SKM-1 treated with dmso at 0.1 percent for 144 hours (cell line): ENCODE data around the gene BAX.
A peak's percentile ranks its signal among the peaks of the same experiment; 100 is the strongest.

Experiments used
- DNase-seq: peaks from one replicate; lab custom pipeline; 2025; ENCODE audit not compliant: unreplicated experiment; lab: John Stamatoyannopoulos, UW

Gene BAX

DNA sequence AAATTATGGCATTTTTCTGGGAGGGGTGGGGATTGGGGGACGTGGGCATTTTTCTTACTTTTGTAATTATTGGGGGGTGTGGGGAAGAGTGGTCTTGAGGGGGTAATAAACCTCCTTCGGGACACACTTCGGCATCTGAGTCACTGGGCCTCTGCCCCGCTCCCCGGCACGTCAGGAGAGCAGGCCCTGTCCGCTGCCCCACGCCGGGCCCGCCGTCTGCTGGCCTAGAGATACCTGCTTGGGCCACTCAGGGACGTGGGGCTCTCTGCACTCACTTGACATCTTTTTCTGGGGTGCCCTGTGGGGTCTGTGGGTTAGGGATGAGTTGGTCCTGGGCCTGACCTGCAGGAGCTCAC is 7.0 kb downstream of the BAX start:
- no peak for DNase-seq

DNA sequence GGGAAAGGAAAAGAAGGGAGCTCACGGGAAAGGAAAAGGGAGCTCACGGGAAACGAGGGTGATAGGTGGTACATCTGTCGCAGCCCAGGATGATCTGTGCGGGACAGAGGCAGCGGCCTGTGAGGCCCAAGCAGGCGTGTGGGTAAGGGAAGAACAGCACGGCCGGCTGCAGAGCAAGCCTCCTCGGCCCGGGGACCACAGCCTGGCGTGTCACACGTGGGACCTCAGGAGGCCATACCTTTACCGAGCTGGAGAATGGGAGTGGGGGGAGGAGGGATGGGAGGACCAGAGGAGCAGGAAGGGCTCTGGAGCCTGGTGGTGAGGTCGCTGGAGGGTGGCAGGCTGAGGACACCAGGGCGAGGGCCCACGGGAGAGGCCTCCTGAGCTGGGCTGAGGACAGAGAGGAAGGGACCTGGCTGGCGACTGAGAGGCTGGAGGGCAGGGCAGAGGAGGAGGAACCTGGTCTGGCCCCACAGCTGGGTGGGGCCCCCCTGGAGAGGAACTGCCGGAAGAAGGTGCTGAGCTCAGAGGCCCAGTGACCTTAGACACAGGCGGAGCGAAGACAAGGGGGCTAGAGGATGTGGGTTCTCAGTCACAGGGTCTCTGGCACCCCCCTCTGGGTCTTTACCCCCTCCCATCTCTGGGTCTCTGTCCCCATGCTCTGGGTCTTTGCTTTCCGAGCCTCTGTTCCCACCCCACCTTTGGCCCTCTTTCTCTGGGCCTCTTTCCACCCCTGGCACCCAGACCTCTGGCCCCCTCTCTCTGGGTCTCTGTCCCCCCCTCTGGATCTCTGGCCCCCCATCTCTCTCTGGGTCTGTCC is 7.6 kb downstream of the BAX start:
- peak; percentile 63 for DNase-seq

DNA sequence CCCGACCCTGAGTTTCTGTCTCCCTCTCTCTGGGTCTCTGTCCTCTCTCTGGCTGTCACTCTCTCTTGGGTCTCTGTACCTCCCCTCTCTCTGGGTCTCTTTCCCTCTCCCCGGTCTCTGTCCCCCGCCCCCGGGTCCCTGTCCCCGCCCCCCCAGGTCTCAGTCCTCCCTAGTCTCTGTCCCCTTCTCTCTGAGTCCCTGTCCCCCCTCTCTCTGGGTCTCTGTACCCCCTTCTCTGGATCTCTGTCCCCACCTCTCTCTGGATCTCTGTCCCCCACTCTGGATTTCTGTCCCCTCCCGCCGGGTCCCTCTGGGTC is 8.1 kb downstream of the BAX start:
- no peak for DNase-seq

GRCh38 chr19:48963371-48964204 is 8.9 kb downstream of the BAX start:
- DNase-seq = no peak

GRCh38 chr19:48964205-48965039 is 9.7 kb downstream of the BAX start:
- DNase-seq = no peak

GRCh38 chr19:48965040-48965805 is 10.5 kb downstream of the BAX start, which contains the start of gene FTL:
FTL (plus strand) TSS chr19:48965309; CDS start chr19:48965508, 199 bp downstream.
- DNase-seq = peak; percentile 75

DNA sequence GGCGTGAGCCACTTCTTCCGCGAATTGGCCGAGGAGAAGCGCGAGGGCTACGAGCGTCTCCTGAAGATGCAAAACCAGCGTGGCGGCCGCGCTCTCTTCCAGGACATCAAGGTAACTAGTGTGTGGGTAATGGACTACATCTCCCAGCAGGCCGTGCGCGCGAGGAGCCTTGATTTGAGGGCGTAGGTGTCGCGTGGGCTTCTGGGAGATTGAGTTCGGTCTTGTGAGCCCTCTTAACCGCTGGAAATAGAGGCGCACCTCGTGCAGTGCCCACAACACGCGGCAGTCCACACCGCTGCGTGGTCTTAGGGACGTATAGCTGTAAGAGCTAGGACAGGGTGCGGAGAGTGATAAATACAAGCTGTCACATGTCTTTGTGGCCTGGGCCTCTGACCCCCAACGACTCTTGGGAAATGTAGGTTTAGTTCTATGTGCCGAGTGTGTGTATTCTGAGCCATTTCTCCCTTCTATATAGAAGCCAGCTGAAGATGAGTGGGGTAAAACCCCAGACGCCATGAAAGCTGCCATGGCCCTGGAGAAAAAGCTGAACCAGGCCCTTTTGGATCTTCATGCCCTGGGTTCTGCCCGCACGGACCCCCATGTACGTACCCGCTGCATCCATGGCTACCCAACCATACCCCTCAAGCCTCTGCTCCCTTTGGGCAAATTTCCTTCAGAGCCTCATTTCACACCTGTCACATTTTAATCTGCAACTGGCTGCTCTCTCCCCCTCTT is 11.3 kb downstream of the BAX start:
- peak; percentile 19 for DNase-seq

DNA sequence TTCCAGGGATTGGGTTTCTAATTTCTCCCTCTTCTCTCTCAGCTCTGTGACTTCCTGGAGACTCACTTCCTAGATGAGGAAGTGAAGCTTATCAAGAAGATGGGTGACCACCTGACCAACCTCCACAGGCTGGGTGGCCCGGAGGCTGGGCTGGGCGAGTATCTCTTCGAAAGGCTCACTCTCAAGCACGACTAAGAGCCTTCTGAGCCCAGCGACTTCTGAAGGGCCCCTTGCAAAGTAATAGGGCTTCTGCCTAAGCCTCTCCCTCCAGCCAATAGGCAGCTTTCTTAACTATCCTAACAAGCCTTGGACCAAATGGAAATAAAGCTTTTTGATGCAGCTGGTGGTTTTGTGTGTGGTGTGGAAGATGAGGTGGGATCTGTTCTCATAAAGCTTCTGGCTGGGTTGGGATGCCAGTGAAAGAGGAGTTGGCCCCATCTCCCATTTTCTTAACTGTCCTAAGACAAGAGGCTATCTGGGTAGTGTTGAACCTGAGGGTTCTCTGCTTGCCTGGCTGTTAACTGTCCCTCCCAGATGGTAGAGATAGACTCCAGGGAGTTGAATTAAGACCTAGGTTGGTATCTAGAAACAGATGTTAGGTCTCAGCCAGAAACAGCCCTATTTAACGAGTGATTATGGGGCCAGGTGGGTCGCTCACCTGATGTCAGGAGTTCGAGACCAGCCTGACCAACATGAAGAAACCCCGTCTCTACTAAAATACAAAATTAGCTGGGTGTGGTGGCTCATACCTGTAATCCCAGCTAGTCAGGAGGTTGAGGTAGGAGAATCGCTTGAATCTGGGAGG is 12.1 kb downstream of the BAX start:
- no peak for DNase-seq

- DNase-seq = peak; percentile 58
Observed at GRCh38 chr19:48967346-48968178, 12.9 kb downstream of the BAX start.

DNA sequence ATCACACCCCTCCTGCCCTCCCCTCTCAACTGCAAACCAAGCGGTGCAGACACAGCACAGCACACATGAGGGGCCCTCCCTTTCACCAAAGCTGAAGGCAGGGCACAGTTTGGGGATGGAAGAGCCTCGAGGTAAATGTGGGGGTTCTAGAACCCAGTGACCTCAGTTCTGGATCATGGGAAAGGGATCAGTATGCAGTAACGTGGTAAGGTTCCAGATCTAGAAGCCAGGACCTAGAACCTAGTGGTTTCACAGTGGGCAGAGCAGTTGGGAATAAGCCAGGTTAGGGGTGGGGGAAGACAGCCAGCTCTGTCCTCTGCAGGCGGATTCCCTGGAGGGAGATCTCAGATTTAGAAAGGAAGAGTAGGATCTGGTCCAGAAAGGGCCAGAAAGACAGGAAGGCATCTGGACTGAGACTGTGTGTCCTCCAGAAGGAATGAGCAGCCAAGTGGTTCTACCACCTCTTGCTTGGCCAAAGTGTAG is 13.5 kb downstream of the BAX start:
- no peak for DNase-seq

- DNase-seq = no peak
Observed at GRCh38 chr19:48968813-48969218, 14.1 kb downstream of the BAX start.

- no peak for DNase-seq
Observed at GRCh38 chr19:48969276-48970138, 14.8 kb downstream of the BAX start.

DNA sequence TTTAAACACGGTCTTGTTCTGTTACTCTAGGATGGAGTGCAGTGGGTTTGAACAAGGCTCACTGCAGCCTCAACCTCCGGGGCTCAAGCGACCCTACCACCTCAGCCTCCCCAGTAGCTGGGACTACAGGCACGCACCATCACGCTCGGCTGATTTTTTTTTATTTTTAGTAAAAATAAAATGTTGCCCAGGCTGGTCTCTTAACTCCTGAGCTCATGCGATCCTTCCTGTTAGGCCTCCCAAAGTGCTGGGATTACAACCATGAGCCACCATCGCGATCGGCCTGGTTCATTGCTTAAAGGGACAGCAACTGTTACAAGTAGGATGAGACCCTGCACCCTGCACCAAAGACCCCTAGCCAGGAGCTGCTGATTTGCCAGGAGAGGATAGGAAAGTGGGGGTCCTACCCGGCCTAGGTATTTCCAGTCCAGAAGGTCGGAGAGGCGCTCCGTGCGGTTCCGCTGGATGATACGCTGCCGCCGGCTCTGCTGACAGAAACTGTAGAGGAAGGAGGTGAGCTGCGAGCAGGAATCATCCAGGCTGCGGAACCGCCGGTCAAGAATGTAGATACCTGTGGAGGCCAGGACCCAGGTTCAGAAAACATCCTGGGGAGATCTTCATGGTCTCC is 15.6 kb downstream of the BAX start:
- DNase-seq = no peak

DNA sequence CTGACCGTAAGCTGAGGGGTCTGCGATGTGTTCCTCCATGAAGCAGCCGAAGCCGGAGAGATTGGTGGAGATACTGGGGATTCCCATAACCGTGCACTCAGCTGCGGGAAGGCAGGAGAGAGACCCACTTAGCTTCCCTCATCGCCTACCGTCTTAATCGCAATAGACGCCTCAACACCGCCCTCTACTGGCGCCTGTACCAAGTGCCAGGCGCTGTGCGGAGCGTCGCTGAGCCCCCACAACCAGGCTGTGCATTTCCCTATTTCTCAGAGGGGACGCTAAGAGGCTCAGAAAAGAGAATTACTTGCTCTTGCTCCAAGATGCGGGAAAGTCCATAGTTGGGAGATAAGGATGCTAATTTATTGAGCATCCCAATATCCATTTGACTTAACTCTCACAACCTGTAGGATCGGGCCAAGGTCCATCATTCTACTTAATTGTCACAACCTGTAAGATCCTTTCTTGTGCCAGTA is 16.3 kb downstream of the BAX start:
- no peak for DNase-seq

DNA sequence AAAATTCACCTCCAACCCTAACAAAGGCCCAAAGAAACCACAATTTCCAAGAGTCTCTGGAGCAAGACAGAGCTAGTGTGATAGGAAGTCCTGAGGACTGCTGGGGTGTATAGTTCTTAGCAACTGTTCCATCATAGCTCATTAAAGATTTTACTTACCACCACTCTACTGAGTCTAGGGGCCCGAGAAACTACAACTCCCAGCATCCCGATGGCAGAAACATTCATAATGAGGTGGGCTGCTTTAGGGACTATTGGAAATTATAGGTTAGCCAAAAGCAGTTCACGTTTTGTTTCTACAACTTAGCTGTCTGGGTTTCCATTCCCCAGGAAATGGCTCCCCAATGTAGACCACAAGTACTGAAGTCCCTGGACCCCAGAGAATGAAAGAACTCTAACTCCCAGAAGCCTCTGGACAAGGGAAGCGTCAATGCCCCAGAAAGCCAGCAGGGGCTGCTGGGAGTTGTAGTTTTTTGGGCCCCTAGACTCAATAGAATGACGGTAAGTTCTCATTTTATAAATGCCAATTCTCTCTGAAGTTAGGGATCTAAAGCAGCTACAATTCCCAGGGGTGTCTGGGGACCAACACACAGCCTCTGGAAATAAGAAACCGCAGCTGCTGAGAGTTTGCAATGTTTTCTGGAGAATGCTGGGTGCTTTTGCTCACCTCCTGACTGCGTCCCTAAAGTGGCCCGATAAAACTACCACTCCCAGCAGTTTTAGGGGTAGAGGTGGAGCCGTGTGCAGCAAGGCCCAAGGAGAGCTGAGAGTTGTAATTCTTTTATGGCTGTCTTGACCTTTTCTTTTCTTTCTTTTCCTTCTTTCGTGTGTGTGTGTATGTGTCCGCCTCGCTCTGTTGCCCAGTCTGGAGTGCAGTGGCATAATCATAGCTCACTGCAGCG is 21.5 kb downstream of the BAX start:
- DNase-seq = no peak

GRCh38 chr19:48977061-48977460 is 22.4 kb downstream of the BAX start:
- DNase-seq = no peak
